ENCODE results near the gene UTS2B.

The UTS2B gene

GRCh38 chr3:191339316-191339917 is 9.1 kb upstream of the UTS2B start:
- no peak overlapping the region for H3K4me3 ChIP-seq (ENCODE audit: extremely low read depth, insufficient read depth, low read length, poor library complexity, severe bottlenecking)
- H3K4me1 ChIP-seq (ENCODE audit: control insufficient read depth, insufficient read depth, low read length, poor library complexity, severe bottlenecking): peaks cover 38% of the 10 kb centered on the region
- WGBS, 2 experiments (ENCODE audit: insufficient coverage in 2 of 2): 93 to 100% methylated on average over 2 of the region's 3 CpGs
- H3K9me3 ChIP-seq (ENCODE audit: control insufficient read depth, low read length): no peaks in the 10 kb centered on the region
- no peak overlapping the region for H3K27ac ChIP-seq (ENCODE audit: low read depth, low read length, severe bottlenecking)
- no peaks in the 10 kb centered on the region for H3K36me3 ChIP-seq (ENCODE audit: control insufficient read depth, insufficient read depth, low read length)

- no peak overlapping the region for H3K4me3 ChIP-seq (ENCODE audit: extremely low read depth, insufficient read depth, low read length, poor library complexity, severe bottlenecking)
- no peaks in the 10 kb centered on the region for H3K36me3 ChIP-seq (ENCODE audit: control insufficient read depth, insufficient read depth, low read length)
- no peak overlapping the region for H3K27ac ChIP-seq (ENCODE audit: low read depth, low read length, severe bottlenecking)
- no peaks in the 10 kb centered on the region for H3K9me3 ChIP-seq (ENCODE audit: control insufficient read depth, low read length)
- WGBS, 2 experiments (ENCODE audit: insufficient coverage in 2 of 2): 94% methylated on average over 3 to 4 of the region's 4 CpGs
- H3K4me1 ChIP-seq (ENCODE audit: control insufficient read depth, insufficient read depth, low read length, poor library complexity, severe bottlenecking): peaks cover 34% of the 10 kb centered on the region
Observed at GRCh38 chr3:191338177-191338488, 7.8 kb upstream of the UTS2B start.

DNA sequence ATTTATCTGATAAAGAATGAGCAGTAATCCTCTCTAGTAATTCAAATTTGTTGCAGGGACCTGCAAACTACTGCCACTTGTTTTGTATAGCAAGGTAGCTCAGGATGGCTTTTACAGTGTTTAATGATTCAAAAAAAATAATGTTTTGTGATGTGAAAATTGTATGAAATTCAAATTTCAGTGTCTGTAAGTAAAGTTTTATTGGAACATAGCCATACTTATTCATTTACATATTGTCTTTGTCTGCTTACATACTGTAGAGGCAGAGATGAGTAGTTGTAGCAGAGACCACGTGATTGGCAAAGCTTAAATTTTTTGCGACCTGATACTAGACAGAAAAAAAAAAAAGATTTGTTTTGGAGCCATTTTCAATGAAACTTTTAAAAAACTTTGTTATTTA is 6.5 kb upstream of the UTS2B start:
- 84% methylated on average over 2 of the region's 2 CpGs; no CpG with 5 or more reads in 1 of the 2 experiments for WGBS, 2 experiments (ENCODE audit: insufficient coverage in 2 of 2)
- Histone ChIP-seq H3K27ac (ENCODE audit: low read depth, low read length, severe bottlenecking) (no peak overlapping the region), H3K4me3 (ENCODE audit: extremely low read depth, insufficient read depth, low read length, poor library complexity, severe bottlenecking) (no peak overlapping the region), H3K36me3 (ENCODE audit: control insufficient read depth, insufficient read depth, low read length) (no peaks in the 10 kb centered on the region), H3K4me1 (ENCODE audit: control insufficient read depth, insufficient read depth, low read length, poor library complexity, severe bottlenecking) (peaks cover 37% of the 10 kb centered on the region), H3K9me3 (ENCODE audit: control insufficient read depth, low read length) (no peaks in the 10 kb centered on the region)

GRCh38 chr3:191334346-191334893 is 4.1 kb upstream of the UTS2B start:
- H3K36me3 ChIP-seq (ENCODE audit: control insufficient read depth, insufficient read depth, low read length): no peaks in the 10 kb centered on the region
- peaks cover 37% of the 10 kb centered on the region for H3K4me1 ChIP-seq (ENCODE audit: control insufficient read depth, insufficient read depth, low read length, poor library complexity, severe bottlenecking)
- no peak overlapping the region for H3K4me3 ChIP-seq (ENCODE audit: extremely low read depth, insufficient read depth, low read length, poor library complexity, severe bottlenecking)
- no peaks in the 10 kb centered on the region for H3K9me3 ChIP-seq (ENCODE audit: control insufficient read depth, low read length)
- no peak overlapping the region for H3K27ac ChIP-seq (ENCODE audit: low read depth, low read length, severe bottlenecking)
- WGBS, 2 experiments (ENCODE audit: insufficient coverage in 2 of 2): 93% methylated on average over 3 of the region's 4 CpGs; no CpG with 5 or more reads in 1 of the 2 experiments

- WGBS, 2 experiments (ENCODE audit: insufficient coverage in 2 of 2): 100% methylated on average over 1 of the region's 3 CpGs
- H3K4me3 ChIP-seq (ENCODE audit: extremely low read depth, insufficient read depth, low read length, poor library complexity, severe bottlenecking): no peak overlapping the region
- no peaks in the 10 kb centered on the region for H3K36me3 ChIP-seq (ENCODE audit: control insufficient read depth, insufficient read depth, low read length)
- H3K27ac ChIP-seq (ENCODE audit: low read depth, low read length, severe bottlenecking): no peak overlapping the region
- H3K9me3 ChIP-seq (ENCODE audit: control insufficient read depth, low read length): no peaks in the 10 kb centered on the region
- peaks cover 36% of the 10 kb centered on the region for H3K4me1 ChIP-seq (ENCODE audit: control insufficient read depth, insufficient read depth, low read length, poor library complexity, severe bottlenecking)
Observed at GRCh38 chr3:191333298-191333880, 3.1 kb upstream of the UTS2B start.

DNA sequence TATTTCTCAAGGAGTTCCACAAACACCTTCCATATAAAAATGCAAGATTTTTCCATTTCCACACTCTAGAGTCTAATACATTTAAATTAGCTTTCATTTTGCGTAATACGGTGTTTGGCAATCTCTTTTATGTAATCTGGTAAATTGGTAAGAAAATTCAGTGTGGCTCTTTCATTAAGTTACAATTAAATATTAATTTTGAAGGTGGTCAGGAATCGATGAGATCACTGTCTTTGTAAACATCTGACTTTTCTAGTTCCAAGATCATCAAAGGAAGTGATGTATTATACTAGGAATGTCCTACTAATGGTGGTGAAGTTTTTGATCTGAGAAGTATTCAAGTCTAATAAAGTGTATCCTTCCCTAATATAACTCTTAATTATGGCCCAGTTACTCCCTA is 1.1 kb upstream of the UTS2B start:
- Histone ChIP-seq H3K27ac (ENCODE audit: low read depth, low read length, severe bottlenecking) (peak overlapping the region; percentile 92), H3K4me3 (ENCODE audit: extremely low read depth, insufficient read depth, low read length, poor library complexity, severe bottlenecking) (peak overlapping the region; percentile 80), H3K36me3 (ENCODE audit: control insufficient read depth, insufficient read depth, low read length) (no peaks in the 10 kb centered on the region), H3K9me3 (ENCODE audit: control insufficient read depth, low read length) (no peaks in the 10 kb centered on the region), H3K4me1 (ENCODE audit: control insufficient read depth, insufficient read depth, low read length, poor library complexity, severe bottlenecking) (peaks cover 21% of the 10 kb centered on the region)
- WGBS, 2 experiments (ENCODE audit: insufficient coverage in 2 of 2): no CpG with 5 or more reads among the region's 3 CpGs

DNA sequence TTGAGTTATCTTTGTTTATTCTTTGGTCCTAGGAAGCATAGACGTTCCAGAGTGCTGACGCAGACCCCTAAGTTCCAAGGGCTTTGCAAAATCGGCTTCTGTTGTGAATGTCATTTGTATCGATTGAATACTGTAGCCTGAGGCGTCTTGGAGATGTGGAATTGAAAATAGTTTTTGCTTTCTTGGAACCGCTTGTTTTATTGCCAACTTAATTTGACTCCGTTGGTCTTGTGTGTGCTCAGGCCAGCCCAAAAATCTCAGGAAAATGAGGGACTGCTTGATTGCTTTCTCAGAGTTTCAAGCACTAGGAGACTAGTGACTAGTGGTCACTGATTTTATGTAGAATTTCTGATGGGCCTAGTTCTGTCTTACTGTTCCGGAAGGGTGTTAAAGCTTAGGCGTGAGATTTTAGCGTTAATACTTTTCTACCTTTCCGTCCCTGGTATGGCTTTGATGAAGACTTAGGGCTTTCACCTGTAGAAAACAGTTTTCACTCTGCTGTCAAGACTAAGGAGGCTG is 263 bp upstream of the UTS2B start:
- Histone ChIP-seq H3K36me3 (ENCODE audit: control insufficient read depth, insufficient read depth, low read length) (no peaks in the 10 kb centered on the region), H3K4me3 (ENCODE audit: extremely low read depth, insufficient read depth, low read length, poor library complexity, severe bottlenecking) (peak overlapping the region; percentile 80), H3K4me1 (ENCODE audit: control insufficient read depth, insufficient read depth, low read length, poor library complexity, severe bottlenecking) (peaks cover 14% of the 10 kb centered on the region), H3K9me3 (ENCODE audit: control insufficient read depth, low read length) (no peaks in the 10 kb centered on the region), H3K27ac (ENCODE audit: low read depth, low read length, severe bottlenecking) (peak overlapping the region; percentile 92)
- WGBS, 2 experiments (ENCODE audit: insufficient coverage in 2 of 2): 15 to 32% methylated on average over 7 to 11 of the region's 11 CpGs

DNA sequence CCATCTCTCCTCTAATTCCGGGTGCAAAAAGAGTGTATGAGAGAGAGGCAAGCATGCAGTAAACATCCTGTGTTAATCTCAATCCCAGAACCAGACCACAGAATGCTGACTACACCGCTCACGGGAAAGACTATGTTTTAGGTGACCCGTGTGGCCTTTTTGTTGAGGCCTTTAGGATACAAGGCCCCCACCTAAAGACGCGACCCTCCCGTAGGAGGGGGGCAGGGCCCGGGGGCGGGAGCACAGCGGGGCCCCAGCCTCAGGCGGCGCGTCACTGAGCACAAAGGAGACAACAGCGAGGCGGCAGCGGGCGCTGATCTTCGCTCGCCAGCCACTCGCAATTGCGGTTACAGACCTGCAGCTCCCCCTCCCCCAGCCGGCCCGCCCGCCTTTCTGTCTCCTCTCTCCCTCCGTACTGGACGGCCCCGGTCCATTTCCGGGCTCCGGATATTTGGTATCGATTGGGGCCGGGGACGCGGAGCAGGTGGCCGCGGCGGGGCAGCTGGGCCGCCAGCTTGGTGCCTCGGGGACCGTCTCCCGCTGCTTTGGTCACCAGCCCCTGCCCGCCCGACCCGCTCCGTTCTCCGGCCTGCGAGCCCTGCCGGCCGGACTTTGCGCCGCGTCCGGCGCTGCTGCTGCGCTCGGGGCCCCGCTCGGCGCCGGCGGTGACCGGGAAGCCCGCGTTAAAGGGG is 1.2 kb downstream of the UTS2B start, which contains the start of gene CCDC50:
Gene CCDC50, plus strand, starts transcription at position 433 of the 692 bp plus-strand sequence. CDS start 281 bp downstream, outside the sequence.
- Histone ChIP-seq H3K36me3 (ENCODE audit: control insufficient read depth, insufficient read depth, low read length) (no peaks in the 10 kb centered on the region), H3K4me3 (ENCODE audit: extremely low read depth, insufficient read depth, low read length, poor library complexity, severe bottlenecking) (peak within 1 kb of the TSS; percentile 80), H3K9me3 (ENCODE audit: control insufficient read depth, low read length) (no peaks in the 10 kb centered on the region), H3K4me1 (ENCODE audit: control insufficient read depth, insufficient read depth, low read length, poor library complexity, severe bottlenecking) (peaks cover 14% of the 10 kb centered on the region), H3K27ac (ENCODE audit: low read depth, low read length, severe bottlenecking) (peak within 1 kb of the TSS; percentile 92)
- 0 to 1% methylated on average over 24 to 56 of the region's 63 CpGs for WGBS, 2 experiments (ENCODE audit: insufficient coverage in 2 of 2)

- H3K27ac ChIP-seq (ENCODE audit: low read depth, low read length, severe bottlenecking): peak overlapping the region; percentile 92
- WGBS, 2 experiments (ENCODE audit: insufficient coverage in 2 of 2): 56 to 83% methylated on average over 8 of the region's 9 CpGs
Observed at GRCh38 chr3:191328383-191328961, 1.9 kb downstream of the UTS2B start.

DNA sequence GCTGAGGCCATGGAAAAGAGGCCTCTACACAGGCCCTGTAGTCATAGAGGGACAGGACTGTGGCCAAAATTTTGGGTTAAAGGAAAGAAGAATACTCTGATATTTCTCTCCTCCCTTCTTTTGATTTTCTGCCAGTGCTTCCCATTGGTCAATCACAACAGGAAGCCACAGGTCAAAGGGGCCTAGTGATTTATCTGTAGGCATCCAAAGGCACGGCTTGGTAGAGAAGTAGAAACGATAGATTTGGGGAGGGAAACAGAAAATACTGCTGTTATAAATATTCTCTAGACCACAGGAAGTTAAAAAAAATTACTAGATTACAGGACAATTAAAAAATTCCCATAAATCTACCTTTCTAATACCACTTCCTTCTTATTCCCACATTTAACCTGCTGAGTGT is 2.8 kb downstream of the UTS2B start:
- no peaks in the 10 kb centered on the region for H3K9me3 ChIP-seq (ENCODE audit: control insufficient read depth, low read length)
- no peaks in the 10 kb centered on the region for H3K36me3 ChIP-seq (ENCODE audit: control insufficient read depth, insufficient read depth, low read length)
- no peak overlapping the region for H3K4me3 ChIP-seq (ENCODE audit: extremely low read depth, insufficient read depth, low read length, poor library complexity, severe bottlenecking)
- no peak overlapping the region for H3K27ac ChIP-seq (ENCODE audit: low read depth, low read length, severe bottlenecking)
- no CpG with 5 or more reads among the region's 2 CpGs for WGBS, 2 experiments (ENCODE audit: insufficient coverage in 2 of 2)
- H3K4me1 ChIP-seq (ENCODE audit: control insufficient read depth, insufficient read depth, low read length, poor library complexity, severe bottlenecking): peaks cover 5% of the 10 kb centered on the region

More at GRCh38 chr3:191328383-191328961, 1.9 kb downstream of the UTS2B start:
- Histone ChIP-seq H3K4me1 (ENCODE audit: control insufficient read depth, insufficient read depth, low read length, poor library complexity, severe bottlenecking) (peaks cover 13% of the 10 kb centered on the region), H3K4me3 (ENCODE audit: extremely low read depth, insufficient read depth, low read length, poor library complexity, severe bottlenecking) (peak overlapping the region; percentile 80), H3K9me3 (ENCODE audit: control insufficient read depth, low read length) (no peaks in the 10 kb centered on the region), H3K36me3 (ENCODE audit: control insufficient read depth, insufficient read depth, low read length) (no peaks in the 10 kb centered on the region)
